ENCODE data around the gene OARD1. TPM values are rescaled to one million over a fixed set of nuclear protein-coding genes. Genes with fewer than 3 reads are reported as not detected.
"Not testable (repeated sequence)": the region's sequence is repeated elsewhere in the genome, so short reads cannot be mapped to it uniquely, and the experiment has no call there.

Gene OARD1
- total RNA-seq, 1 experiment from 2014 or later = 33.7 TPM

GRCh38 chr6:41021832-41022231 is 50.3 kb downstream of the OARD1 start (continued):
- TF ChIP-seq CREB1 (CRISPR knock-in tag; IDR thresholded peaks at IDR 0.05) (no peak), ZNF423 (CRISPR knock-in tag; IDR thresholded peaks at IDR 0.05) (no peak), RELA (CRISPR knock-in tag; IDR thresholded peaks at IDR 0.05; ENCODE audit: borderline replicate concordance) (no peak), TEAD4 (CRISPR knock-in tag; IDR thresholded peaks at IDR 0.05) (no peak), ZBTB43 (CRISPR knock-in tag; IDR thresholded peaks at IDR 0.05) (no peak), ZNF425 (CRISPR knock-in tag; conservative IDR thresholded peaks at IDR 0.05) (no peak)

- POLR2A ChIA-PET = interaction anchor here (0.6 kb wide), 1 partner anchor 45 kb away, joined by 4 read pairs; no protein-coding TSS in a partner anchor
- CTCF ChIA-PET = interaction anchor here (1.3 to 3.5 kb wide), 4 partner anchors 11 to 21 kb away, joined by 4 to 28 read pairs (median 5); partner anchors contain the start of gene UNC5CL
- ATAC-seq = no peak
These were observed 54.5 kb downstream of the OARD1 start for GRCh38 chr6:41017663-41018062.

GRCh38 chr6:41015860-41016259 is 56.3 kb downstream of the OARD1 start:
- CTCF ChIA-PET = interaction anchor here (1.4 to 2.5 kb wide), 2 partner anchors 12 to 104 kb away, joined by 4 to 18 read pairs; no protein-coding TSS in a partner anchor
- peaks cover 14% of the 10 kb centered on the region for H3K9me3 Mint-ChIP-seq
- POLR2A ChIA-PET = interaction anchor here (0.7 kb wide), 1 partner anchor 164 kb away, joined by 3 read pairs; no protein-coding TSS in a partner anchor
- not testable (repeated sequence) for DNase-seq (ENCODE audit: low spot score); H3K36me3 Mint-ChIP-seq; H3K4me3 Mint-ChIP-seq; H3K4me1 Mint-ChIP-seq; ATAC-seq; H3K27ac Mint-ChIP-seq; H3K27me3 Mint-ChIP-seq (ENCODE audit: low read depth)

More at GRCh38 chr6:41017663-41018062, 54.5 kb downstream of the OARD1 start:
- DNase-seq (ENCODE audit: low spot score) = no peak
- Mint-ChIP-seq H3K4me1 (0 out of 2 replicates have a peak, but pooled peaks cover 3% of the 10 kb centered on the region), H3K27me3 (ENCODE audit: low read depth) (peaks cover 3% of the 10 kb centered on the region; the same call in 1 of the 2 replicates), H3K9me3 (peaks cover 14% of the 10 kb centered on the region), H3K4me3 (no peak overlapping the region), H3K27ac (no peak overlapping the region), H3K36me3 (0 out of 2 replicates have a peak, but pooled peaks cover 3% of the 10 kb centered on the region)
- no peak for TF ChIP-seq SMAD4 (CRISPR knock-in tag; IDR thresholded peaks at IDR 0.05)
- no peak for TF ChIP-seq MAX (CRISPR knock-in tag; IDR thresholded peaks at IDR 0.05)
- TF ChIP-seq FOXP4 (CRISPR knock-in tag; IDR thresholded peaks at IDR 0.05) = no peak
- no peak for TF ChIP-seq USF1 (CRISPR knock-in tag; IDR thresholded peaks at IDR 0.05)
- no peak for TF ChIP-seq ZNF317 (CRISPR knock-in tag; IDR thresholded peaks at IDR 0.05; ENCODE audit: borderline replicate concordance, low read depth)
- TF ChIP-seq JUN (CRISPR knock-in tag; IDR thresholded peaks at IDR 0.05) = no peak
- TF ChIP-seq ATF2 (CRISPR knock-in tag; IDR thresholded peaks at IDR 0.05; ENCODE audit: borderline replicate concordance, low read depth) = no peak
- TF ChIP-seq CREB1 (CRISPR knock-in tag; IDR thresholded peaks at IDR 0.05) = no peak
- TF ChIP-seq TCF7 (CRISPR knock-in tag; IDR thresholded peaks at IDR 0.05; ENCODE audit: low read depth) = no peak
- TF ChIP-seq ZNF416 (CRISPR knock-in tag; IDR thresholded peaks at IDR 0.05) = no peak
- no peak for TF ChIP-seq ATF1 (CRISPR knock-in tag; IDR thresholded peaks at IDR 0.05)
- TF ChIP-seq ZNF423 (CRISPR knock-in tag; IDR thresholded peaks at IDR 0.05) = no peak

All from WTC11 (cell line).